GM19238 (cell line): ENCODE measurements around the gene ARHGEF16.

Source experiments
- DNase-seq: peaks from one replicate; pipeline ENCODE4 v3.0.0; 2011; ENCODE audit warnings: low spot score; ENCODE audit not compliant: insufficient read length

ARHGEF16 gene

DNA sequence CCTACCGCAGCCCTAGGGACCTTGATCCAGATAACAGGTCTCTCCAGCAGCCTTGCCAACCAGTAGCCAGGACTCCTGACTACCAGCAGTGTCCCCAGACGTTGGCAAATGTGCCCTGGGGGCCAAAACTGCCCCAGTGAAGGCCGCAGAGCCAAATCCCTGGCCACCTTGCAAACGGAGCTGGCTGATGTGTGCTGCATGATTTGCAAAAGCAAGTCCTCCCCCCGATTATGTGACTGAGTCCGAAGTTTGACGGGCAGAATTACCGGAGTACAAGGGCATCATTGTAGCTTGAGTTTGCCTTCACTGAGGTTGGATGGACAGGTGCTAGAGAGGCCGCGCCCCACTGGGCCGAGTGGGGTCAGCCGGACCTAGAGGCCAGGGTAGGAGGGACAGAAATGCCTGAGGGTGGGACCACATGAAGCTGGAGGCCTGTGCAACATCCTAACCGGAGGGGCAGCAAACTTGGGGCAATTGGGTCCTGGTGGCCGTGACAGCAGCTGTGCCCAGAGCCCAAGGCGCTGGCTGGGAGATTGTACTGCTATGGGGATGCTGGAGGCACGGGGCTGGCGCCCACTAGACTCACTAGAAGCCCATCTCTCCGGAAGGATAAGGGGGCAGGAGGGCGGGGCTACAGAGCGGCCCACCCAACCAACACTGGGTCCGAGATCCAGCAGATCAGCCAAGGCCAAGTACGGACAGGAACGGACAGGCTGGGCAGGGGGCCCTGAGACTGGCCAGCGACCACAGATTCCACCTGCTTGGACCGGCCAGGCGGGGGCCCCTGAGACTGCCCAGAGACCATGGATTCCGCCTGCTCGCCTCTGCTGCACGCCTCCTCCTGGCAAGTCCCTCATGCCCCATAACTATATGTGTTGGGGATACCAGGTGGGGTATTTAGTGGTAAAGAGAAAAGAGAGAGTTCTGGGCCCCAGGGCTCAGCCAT lies 2.8 kb downstream of the ARHGEF16 start:
- no peak for DNase-seq

DNA sequence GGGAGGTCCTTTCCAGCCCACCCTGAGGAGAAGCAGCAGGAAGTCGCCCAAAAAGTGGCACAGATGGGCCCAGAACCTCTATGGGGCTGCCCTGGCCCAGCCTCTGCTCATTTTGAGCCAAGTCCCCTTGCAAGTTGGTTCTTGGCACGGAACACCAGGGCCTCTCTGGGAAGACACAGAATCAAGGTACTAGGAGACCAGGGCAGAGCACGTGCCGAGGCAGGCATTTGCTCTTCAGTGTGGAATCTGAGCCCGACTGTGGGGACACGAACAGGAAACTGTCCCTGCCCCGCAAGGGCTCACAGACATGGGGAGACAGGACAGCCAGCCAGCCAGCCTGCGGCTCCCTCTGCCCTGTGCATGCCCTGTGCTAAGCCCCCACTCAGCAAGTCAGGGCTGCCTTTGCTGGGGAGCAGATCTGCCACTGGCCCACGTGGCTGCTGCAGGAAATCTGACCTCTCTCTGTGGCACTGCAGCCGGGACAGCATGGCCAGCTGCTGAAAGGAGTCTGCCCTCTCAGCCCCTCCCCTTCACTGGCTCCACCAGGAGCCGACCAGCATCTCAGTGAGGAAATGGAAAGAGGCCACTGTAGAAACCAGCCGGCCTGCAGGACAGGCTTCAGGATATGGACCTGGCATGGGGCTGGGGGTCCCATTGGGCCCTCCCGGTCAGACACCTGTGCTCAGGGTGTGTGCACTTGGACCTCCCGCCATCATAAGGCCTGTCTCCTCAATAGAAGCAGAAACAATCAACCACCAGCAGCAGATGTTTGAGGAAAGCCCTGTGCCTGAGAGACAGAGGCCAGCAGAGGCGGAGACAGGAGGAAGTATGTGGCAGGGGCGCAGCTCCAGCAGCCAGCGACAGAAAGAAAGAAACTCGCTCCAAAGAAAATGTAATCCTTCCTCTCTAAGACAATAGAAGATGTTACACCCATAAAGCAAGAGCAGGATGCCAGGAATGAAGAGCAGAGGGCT lies 3.7 kb downstream of the ARHGEF16 start:
- no peak for DNase-seq

DNA sequence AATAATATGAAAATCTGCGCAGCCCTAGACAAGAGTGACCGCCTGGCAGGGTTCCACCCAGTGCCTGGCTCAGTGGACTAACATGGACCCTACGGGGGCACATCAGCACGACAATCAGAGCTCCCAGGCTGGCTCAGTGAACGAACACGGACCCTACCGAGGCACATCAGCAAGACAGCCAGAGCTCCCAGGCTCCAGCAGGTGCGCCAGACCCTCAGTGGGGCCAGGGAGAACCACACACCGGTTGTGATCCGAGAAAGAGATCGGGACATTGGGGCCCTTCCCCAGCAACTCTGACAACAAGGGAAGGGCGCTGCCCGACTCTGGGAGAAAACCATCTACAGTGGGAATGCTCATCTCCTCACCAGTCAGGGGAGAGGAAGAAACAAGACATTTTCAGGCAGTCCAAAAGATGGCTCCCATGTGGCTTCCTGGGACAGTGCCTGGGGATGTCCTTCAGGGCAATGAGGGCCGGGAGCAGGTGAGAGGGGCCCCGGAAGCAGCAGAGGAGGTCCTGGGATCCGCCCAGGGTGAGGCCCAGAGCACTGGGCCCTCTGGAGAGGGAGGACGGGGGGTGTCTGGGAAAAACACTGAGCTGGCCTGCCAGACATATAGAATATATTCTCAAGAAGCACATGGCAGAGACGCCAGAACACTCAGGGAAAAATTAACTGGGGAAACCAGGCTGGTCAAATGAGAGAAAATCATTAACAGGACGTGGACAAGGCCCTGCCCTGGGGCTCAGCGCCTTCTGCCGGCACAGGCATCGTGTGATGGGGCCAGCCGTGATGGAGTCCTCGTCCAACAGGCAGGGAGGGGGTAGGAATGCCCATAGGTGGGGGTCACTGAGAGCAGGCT lies 4.8 kb downstream of the ARHGEF16 start:
- DNase-seq: no peak

DNA sequence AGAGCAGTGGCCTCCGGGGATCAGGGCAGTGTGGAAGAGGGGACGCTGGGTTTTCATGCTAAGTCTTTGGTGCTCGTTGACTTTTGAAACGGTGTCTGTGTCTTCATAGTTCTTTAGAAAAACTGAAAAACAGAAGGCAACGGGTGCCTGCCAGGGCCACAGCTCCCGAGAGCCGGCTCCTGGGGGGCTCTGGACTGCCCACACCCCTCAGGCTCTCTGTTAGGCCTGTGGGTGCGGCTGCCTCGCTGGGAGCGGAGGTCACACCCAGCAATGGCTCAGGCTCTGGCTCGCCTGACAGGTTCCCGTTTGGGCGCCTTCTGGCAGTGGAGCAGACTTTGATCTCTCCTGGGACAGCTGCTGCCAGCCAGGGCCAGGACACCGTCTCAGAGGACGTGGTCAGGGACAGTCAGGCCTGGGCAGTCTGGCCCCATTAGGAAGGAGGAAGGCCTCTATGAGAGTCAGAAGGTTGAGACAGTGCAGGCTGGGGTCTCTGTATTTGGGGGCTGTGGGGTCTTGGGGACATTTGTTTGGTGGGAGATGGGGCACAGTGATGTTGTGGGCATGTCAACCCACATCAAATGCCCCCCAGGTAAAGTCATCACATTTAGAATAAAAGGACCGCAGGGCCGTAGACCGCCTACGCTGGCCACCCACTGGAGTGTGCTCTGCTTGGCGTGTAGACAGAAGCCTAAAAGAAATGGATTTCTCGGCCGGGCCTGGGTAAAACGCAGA lies 5.6 kb downstream of the ARHGEF16 start:
- DNase-seq: no peak

DNA sequence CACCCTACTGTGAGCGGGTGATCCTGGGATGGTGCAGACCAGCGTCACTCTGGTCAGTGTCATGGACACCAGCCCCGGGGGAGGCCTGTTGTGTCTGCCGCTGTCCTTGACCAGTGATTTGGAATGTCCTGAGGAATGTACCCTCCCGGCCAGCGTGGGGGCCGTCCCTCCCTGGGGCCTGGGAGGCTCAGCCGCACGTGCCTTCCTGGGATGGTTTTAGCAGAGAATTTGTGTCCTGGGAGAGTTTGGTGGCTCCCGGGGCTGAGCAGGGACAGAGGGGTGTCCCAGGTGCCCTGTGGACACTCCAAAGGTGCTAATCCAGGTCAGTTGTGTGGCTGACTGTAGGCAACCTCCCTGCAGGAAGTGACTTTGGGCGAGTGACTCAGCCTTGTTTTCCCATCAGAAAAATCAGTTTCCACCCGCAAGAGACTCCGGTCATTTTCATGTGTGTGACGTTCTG lies 6.2 kb downstream of the ARHGEF16 start:
- no peak for DNase-seq

DNA sequence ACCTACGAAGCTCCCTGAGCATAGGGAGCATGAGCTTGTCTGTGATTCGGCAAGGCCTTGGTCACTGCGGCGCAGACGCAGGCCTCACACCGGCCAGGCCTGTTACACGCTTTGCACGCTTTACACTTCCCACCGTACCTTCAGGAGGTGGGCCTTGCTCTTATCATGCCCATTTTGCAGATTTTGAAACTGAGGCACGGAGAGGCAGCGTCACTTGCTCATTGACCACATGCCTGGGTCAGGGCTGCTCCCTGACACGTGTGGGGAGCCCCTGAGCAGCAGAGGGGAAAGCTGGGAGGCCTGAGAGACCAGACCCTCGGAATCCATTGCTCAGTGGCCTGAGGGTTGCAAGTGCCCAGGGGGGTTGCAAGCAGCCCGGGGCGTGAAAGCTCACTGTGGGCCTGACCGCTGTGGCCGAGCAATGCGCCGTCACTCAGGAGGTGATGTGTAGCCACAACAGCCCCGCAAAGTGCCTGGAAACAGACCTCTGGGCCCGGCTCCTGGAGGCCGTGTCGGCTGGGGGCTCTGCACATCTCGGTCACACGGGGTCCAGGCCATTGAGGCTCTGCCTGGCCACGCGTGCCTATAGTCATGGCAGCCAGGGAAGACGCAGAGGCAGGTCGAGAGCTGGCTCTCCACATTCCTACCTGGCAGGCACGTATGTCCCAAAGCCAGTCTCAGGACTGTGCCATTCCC lies 6.9 kb downstream of the ARHGEF16 start:
- DNase-seq: no peak

DNA sequence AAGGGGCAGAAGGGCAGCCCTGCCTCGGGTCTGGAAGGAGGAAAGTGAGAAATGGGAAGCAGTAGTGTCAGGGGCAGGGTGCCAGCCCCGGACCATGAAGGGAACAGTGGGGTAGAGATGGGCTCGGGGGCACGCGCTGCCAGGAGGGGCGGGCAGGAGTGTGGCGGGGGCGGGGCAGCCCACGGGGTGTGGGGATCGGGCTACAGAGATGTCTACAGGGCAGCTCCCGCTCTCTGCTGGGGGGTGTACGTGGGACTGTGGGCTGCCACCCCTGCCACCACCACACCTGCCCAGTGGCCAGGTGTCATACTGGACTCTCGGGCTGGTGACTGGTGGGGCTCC lies 7.4 kb downstream of the ARHGEF16 start:
- no peak for DNase-seq

DNA sequence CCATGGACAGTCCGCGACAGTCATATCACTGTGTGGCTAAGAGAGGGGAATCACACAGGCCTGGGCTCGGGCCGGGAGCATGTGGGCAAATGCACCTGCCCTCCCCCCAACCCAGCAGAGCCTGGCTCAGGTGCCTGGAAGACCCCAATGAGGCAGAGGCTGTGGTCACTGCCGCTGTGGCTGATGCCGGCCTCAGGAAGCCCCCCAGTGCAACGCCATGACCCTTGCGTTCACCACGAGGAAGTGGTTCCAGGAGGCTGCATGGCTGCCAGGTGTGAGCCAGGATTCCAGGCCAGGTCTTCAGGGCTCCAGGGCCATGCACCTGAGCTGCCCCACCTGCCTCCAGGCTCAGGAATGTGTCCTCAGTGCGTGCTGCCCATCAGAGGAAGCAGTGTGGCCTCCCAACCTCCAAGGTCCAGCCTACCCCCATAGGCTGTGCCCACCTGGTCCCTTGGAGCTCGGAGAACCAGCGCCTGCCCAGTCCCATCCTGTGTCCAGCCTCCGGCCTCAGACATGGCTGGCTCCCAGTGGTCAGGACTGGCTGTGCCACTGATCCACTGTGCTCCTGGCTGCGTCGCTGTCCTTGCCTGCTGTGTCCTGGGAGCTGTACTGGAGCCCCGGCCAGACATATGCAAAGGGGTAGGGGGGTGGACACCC lies 8.0 kb downstream of the ARHGEF16 start:
- DNase-seq: no peak

DNA sequence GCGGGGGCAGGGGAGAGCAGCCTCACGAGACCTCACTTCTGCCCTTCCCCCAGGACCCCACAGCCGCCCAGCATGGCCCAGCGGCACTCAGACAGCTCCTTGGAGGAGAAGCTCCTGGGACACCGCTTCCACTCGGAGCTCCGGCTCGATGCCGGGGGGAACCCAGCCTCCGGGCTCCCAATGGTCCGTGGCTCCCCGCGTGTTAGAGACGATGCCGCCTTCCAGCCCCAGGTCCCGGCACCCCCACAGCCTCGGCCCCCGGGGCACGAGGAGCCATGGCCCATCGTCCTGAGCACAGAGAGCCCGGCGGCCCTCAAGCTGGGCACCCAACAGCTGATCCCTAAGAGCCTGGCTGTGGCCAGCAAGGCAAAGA lies 8.5 kb downstream of the ARHGEF16 start:
- DNase-seq: no peak

DNA sequence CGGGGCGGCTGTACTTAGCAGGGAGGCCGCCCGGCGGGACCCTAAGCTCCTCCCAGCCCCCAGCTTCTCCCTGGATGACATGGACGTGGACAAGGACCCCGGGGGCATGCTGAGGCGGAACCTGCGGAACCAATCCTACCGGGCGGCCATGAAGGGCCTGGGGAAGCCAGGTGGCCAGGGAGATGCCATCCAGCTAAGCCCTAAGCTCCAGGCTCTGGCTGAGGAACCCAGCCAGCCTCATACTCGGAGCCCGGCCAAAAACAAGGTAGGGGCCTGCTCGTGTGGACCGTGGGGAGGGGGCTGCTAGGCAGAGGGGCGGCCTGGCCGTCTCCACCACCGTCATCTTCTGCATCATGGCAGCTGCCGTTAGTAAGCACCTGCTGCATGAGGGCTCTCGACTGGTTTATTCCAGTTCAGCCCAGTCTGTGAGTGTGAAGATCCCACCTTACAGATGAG lies 9.0 kb downstream of the ARHGEF16 start:
- no peak for DNase-seq

DNA sequence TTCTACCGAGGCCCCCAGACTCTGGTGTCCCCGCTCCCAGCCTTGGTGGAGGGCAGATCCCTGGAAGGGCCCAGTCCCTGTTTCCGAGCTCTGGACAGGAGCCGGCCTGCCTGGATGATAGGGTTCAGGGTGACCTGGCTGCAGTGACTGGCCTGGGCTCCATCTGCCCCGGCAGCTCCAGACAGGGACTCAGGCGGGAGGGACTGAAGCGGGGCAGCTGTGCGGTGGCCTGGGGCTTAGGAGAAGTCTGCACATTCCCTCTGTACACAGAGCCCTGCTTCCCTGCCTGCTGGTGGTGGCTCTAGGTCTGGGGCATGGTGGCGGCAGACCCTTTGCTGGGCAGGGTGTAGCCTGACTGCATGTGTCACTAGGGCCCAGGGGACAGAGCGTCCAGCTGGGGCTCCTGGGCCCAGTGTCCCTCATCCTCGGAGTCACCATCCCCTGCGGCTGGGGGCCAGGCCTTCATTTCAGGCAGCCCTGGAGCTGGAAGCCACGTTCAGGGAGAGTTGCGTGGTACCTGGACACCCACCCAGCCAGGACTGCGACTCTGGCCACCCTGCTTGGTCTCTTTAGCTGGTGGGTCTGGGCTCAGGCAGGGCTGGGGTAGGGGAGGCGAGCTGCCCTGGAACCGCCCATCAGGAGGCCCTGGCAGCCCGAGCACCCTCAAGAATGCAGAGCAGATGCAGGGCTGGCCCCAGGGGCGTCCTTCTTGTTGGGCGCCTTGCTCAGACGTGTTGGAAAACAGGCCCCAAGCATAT lies 9.6 kb downstream of the ARHGEF16 start:
- DNase-seq: no peak

DNA sequence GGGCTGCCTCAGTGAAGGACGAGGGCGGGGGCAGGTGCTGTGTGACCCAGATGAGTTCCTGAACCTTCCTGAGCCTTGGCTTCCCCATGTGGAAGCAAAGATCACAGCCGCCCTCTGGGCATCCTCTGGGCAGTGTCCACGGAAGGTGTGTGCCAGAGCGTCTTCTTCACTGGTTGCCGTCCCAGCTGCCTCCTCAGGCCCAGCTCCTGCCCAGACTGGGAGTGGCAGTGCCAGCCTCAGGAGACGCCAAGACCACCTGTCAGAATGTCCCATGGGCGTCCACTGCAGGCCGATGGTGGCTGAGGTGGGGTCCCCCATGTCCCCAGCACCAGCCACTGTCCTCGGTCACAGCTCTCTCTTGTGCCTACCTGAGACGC lies 10.2 kb downstream of the ARHGEF16 start:
- DNase-seq: no peak

DNA sequence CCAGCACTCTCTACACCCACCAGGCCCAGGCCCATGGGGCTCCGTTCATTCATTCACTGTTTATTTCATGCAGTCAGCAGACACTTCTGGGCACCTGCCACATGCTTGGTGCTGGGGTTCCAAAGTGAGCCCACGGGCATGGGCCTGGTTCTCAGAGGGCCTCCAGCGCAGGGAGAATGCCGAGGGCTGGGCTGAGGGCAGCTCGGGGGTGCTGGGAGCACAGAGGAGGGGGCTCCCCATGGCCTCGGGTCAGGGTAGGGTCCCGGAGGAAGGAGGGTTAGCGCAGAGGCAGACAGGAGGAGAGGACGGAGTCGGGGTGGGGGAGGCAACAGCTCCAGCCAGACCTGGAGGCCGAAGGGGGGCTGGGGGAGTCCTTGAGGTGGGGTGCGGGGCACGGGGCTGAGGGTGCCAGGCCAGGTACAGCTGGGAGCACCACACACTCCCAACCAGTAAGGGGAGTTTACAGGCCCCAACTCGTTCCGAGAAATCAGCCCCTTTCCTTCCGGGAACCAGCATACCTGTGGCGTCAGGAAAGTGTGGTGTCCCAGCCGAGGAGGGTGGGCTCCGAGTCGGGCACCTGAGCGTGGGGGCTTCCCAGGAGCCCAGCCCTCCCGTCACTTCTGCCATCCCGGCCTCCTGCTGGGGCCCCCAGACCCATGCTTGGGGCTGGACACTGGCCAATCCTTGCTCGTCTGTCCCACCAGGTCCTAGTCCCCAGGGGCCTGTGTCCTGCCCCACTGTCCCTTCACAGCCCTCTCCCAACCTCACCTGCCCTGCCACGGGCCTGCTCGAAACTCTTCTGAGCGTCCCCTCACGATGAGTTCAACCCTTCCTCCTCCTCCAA lies 10.8 kb downstream of the ARHGEF16 start:
- DNase-seq: no peak

DNA sequence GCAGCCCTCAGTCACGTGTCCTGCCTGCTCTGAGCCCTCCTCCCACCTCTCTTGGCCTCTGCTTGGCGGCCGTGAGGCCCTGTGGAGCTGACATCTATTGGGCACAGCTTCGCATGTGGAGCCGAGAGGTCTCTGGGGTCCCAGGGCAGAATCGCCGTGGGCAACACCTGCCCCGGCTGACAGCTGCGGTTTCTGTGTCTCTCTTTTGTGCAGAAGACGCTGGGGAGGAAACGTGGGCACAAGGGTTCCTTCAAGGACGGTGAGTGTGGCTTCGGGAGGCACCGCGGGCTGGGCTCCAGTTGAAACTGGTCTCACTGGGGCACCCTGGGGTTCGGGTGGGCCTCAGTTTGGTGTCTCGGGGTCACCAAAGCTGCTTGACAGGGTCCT lies 11.5 kb downstream of the ARHGEF16 start:
- DNase-seq: no peak

DNA sequence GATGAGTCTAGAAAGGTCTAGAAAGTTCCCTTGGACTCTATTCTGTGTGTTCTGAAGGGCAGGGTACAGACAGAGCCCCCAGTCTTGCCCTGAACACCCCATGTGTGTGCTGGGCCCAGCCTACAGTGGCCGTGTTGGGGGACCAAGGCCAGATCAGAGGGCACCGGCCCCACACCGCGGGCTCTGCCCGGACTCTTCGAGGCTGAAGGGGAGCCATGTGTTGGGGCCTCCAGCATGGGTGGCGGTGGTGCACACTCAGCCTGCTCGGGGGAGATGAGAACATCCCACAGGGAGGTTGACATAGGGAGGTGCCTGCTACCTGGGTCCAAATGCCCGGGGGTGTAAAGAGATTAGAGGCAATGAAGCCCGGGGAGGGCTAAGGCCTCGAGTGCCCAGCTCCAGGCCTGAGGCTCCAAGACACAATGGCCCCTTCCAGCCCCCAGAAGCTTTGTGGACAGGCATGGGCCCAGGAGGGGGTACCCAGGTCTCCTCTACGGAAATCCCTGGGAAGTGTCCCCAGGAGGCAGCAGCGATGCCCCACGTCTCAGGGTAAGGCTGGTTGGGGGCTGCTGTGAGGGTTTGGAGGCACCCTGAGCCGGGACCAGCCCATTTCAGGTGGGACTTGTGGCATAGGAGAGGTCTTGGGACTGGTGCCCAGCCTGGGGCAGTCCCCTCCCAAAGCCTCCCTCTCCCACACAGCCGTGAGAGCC lies 12.1 kb downstream of the ARHGEF16 start:
- DNase-seq: no peak

DNA sequence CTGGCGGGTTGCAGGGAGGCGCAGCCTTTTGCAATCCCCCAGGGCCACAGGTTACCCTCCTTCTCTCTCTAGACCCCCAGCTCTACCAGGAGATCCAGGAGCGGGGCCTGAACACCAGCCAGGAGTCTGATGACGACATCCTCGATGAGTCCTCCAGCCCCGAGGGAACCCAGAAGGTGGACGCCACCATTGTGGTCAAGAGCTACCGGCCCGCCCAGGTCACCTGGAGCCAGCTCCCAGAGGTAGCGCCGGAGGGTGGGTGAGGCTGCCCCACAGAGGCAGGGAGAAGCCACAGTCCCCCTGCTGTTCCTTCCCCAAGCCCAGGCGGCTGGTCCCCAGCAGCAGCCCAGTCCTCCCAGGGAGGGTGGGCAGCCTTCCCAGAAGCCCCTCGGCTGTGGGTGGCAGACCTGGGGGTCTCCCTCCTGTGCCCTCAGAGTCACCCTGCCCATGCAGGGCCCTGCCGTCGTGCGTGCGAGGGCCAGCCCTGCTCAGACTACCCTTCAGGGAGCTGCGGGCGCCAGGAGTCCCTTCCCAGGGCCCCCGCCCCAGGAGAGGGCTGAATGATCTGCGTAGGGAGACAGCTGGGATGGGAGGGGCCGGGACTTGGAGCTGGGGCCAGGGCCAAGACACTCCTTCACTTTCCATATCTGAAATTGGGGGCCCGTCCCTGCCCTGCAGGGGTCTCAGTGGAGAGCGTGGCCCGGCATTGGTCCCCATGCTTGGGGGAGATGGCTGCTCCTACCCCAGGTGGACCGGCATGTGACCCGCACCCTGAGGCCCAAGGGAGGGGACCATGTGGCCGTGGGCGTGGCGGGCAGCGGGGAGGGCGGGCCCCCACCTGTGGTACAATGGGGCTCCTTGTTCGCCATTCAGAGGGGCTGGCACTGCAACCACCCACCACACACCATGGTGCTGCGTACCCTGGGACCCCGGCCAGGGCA lies 12.9 kb downstream of the ARHGEF16 start:
- DNase-seq: no peak
